ENCODE results near the gene NPAS1. TPM values are rescaled to one million over a fixed set of nuclear protein-coding genes. Genes with fewer than 3 reads are reported as not detected.

The NPAS1 gene
- total RNA-seq, 2 experiments from 2014 or later, result 1.1 to 2.1 TPM

GRCh38 chr19:47000373-47000772 lies 19.3 kb upstream of the NPAS1 start:
- Mint-ChIP-seq H3K27ac (no peak overlapping the region), H3K4me1 (ENCODE audit: low read depth) (no peaks in the 10 kb centered on the region), H3K27me3 (no peaks in the 10 kb centered on the region), H3K9me3 (no peaks in the 10 kb centered on the region), H3K4me3 (no peak overlapping the region), H3K36me3 (ENCODE audit: low read depth) (peaks cover 51% of the 10 kb centered on the region)
- intact Hi-C loops (cut with DNase I, micrococcal nuclease), result no loop called here
- Histone ChIP-seq H3K4me3 (ENCODE audit: low read length) (no peak overlapping the region), H3K27me3 (ENCODE audit: control insufficient read depth in 1 of 2, insufficient read depth in 2 of 2, low read length in 2 of 2) (no peaks in the 10 kb centered on the region), H3K27ac (ENCODE audit: low read depth in 1 of 2, low read length in 2 of 2) (no peak overlapping the region), H3K36me3 (ENCODE audit: insufficient read depth, low read length) (peaks cover 39% of the 10 kb centered on the region), H3K9me3 (ENCODE audit: control insufficient read depth in 1 of 2, insufficient read depth in 1 of 2, low read length in 2 of 2) (peaks cover 0 to 4% of the 10 kb centered on the region in 2 experiments), H3K4me1 (ENCODE audit: insufficient read depth, low read length) (peaks cover 6% of the 10 kb centered on the region)
- ChIA-PET CTCF (no interaction called here), POLR2A (no interaction called here)
- DNase-seq (no peak), ATAC-seq (ENCODE audit: poor library complexity) (no peak)
- no peak for TF ChIP-seq CTCF (IDR thresholded peaks at IDR 0.05)

- intact Hi-C loops (cut with DNase I, micrococcal nuclease), result no loop called here
- ChIA-PET POLR2A (interaction anchor here (1.5 kb wide), 1 partner anchor 22 kb away, joined by 4 read pairs; no protein-coding TSS in a partner anchor), CTCF (interaction anchor here (1.5 kb wide), 1 partner anchor 146 kb away, joined by 3 read pairs; no protein-coding TSS in a partner anchor)
- Mint-ChIP-seq H3K9me3 (no peaks in the 10 kb centered on the region), H3K27me3 (no peaks in the 10 kb centered on the region), H3K4me1 (ENCODE audit: low read depth) (no peaks in the 10 kb centered on the region), H3K4me3 (no peak overlapping the region), H3K36me3 (ENCODE audit: low read depth) (peaks cover 47% of the 10 kb centered on the region), H3K27ac (no peak overlapping the region)
- H3K9me3 ChIP-seq (ENCODE audit: control insufficient read depth in 1 of 2, insufficient read depth in 1 of 2, low read length in 2 of 2), result peaks cover 0 to 9% of the 10 kb centered on the region in 2 experiments
- DNase-seq (no peak), ATAC-seq (ENCODE audit: poor library complexity) (no peak)
- H3K27me3 ChIP-seq (ENCODE audit: control insufficient read depth in 1 of 2, insufficient read depth in 2 of 2, low read length in 2 of 2), result no peaks in the 10 kb centered on the region
- H3K4me3 ChIP-seq (ENCODE audit: low read length), result no peak overlapping the region
- TF ChIP-seq CTCF (IDR thresholded peaks at IDR 0.05), result no peak
- H3K4me1 ChIP-seq (ENCODE audit: insufficient read depth, low read length), result peaks cover 6% of the 10 kb centered on the region
- H3K27ac ChIP-seq (ENCODE audit: low read depth in 1 of 2, low read length in 2 of 2), result no peak overlapping the region
- peaks cover 37% of the 10 kb centered on the region for H3K36me3 ChIP-seq (ENCODE audit: insufficient read depth, low read length)
These were observed 18.1 kb upstream of the NPAS1 start for GRCh38 chr19:47001584-47001983.

- intact Hi-C loops (cut with DNase I, micrococcal nuclease), result no loop called here
- Mint-ChIP-seq H3K27ac (no peak overlapping the region), H3K4me1 (ENCODE audit: low read depth) (no peaks in the 10 kb centered on the region), H3K4me3 (no peak overlapping the region), H3K27me3 (no peaks in the 10 kb centered on the region), H3K36me3 (ENCODE audit: low read depth) (peaks cover 40% of the 10 kb centered on the region), H3K9me3 (no peaks in the 10 kb centered on the region)
- POLR2A ChIA-PET, result interaction anchor here (1.5 kb wide), 1 partner anchor 21 kb away, joined by 4 read pairs; no protein-coding TSS in a partner anchor
- DNase-seq (no peak), ATAC-seq (ENCODE audit: poor library complexity) (no peak)
- Histone ChIP-seq H3K4me3 (ENCODE audit: low read length) (no peak overlapping the region), H3K4me1 (ENCODE audit: insufficient read depth, low read length) (peaks cover 6% of the 10 kb centered on the region), H3K27ac (ENCODE audit: low read depth in 1 of 2, low read length in 2 of 2) (no peak overlapping the region), H3K27me3 (ENCODE audit: control insufficient read depth in 1 of 2, insufficient read depth in 2 of 2, low read length in 2 of 2) (no peaks in the 10 kb centered on the region), H3K36me3 (ENCODE audit: insufficient read depth, low read length) (peaks cover 37% of the 10 kb centered on the region), H3K9me3 (ENCODE audit: control insufficient read depth in 1 of 2, insufficient read depth in 1 of 2, low read length in 2 of 2) (peaks cover 0 to 9% of the 10 kb centered on the region in 2 experiments)
- CTCF ChIA-PET, result interaction anchor here (0.7 to 1.5 kb wide), 2 partner anchors 11 to 146 kb away, joined by 3 to 4 read pairs; no protein-coding TSS in a partner anchor
- TF ChIP-seq CTCF (IDR thresholded peaks at IDR 0.05), result no peak
These were observed 17.4 kb upstream of the NPAS1 start for GRCh38 chr19:47002106-47002766.

Data from CD4-positive, alpha-beta T cell (primary cell).